Measurements from ENCODE around the gene DYNC1I1. TPM values are rescaled to one million over a fixed set of nuclear protein-coding genes. Genes with fewer than 3 reads are reported as not detected.

Gene DYNC1I1
- total RNA-seq, 4 donors from 2014 or later: 1.9 to 17.9 (median 8.7) TPM

DNA sequence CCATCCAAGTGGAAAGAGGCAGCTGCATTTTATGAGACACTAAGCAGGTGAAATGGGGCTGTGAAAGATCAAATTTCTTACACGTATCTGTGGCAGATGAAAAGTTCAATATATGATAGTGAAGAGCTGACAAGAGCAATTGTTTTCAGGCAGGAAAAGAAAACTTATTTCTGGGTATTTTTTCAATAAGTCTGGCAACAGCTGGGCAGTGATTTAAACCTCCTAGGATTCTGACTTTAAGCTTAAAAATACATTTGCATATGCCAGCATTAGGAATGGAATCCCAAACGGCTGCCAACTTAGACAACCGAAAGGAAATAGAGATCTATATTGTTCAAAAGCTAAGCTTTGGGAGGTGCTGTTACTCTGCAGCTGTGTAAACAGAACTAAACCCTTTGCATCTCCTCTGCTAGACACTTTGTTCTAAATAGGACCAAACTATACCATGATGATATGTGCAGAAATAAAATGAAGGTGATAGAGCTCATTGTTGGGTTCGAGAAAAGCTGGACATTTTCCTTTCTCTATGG lies 26.1 kb downstream of the DYNC1I1 start:
- no peak for DNase-seq
- no peak overlapping the region for H3K27ac ChIP-seq
- no peaks in the 10 kb centered on the region for H3K9me3 ChIP-seq
- H3K4me3 ChIP-seq: no peak overlapping the region
- no peaks in the 10 kb centered on the region for H3K4me1 ChIP-seq
- intact Hi-C loops (cut with DNase I; ENCODE audit: low total_unique reads): no loop called here
- TF ChIP-seq, protein P1, sequence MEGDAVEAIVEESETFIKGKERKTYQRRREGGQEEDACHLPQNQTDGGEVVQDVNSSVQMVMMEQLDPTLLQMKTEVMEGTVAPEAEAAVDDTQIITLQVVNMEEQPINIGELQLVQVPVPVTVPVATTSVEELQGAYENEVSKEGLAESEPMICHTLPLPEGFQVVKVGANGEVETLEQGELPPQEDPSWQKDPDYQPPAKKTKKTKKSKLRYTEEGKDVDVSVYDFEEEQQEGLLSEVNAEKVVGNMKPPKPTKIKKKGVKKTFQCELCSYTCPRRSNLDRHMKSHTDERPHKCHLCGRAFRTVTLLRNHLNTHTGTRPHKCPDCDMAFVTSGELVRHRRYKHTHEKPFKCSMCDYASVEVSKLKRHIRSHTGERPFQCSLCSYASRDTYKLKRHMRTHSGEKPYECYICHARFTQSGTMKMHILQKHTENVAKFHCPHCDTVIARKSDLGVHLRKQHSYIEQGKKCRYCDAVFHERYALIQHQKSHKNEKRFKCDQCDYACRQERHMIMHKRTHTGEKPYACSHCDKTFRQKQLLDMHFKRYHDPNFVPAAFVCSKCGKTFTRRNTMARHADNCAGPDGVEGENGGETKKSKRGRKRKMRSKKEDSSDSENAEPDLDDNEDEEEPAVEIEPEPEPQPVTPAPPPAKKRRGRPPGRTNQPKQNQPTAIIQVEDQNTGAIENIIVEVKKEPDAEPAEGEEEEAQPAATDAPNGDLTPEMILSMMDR (IDR thresholded peaks at IDR 0.05): no peak
- no peak for TF ChIP-seq POLR2A (IDR thresholded peaks at IDR 0.05)
- H3K27me3 ChIP-seq: no peaks in the 10 kb centered on the region
- no peaks in the 10 kb centered on the region for H3K36me3 ChIP-seq

DNA sequence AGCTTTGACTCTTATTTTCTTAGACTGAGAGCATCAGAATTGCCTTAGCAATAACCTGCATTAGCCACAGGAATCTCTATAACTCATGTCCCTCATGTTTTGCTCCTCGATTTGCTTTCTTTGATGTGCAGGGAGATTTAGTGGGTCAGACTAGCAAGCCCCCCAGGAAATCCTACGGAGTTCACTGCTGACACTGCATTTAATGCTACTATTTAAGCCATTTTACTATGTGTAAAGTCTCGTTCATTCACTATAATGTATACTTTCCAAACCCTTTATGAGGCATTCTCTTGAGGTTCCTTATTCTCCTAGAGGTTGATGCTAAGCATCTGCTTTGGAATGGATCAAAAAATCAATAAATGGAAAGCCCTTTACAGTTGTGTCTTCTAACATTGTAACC lies 28.4 kb downstream of the DYNC1I1 start:
- Histone ChIP-seq H3K4me1 (no peaks in the 10 kb centered on the region), H3K36me3 (no peaks in the 10 kb centered on the region), H3K27ac (no peak overlapping the region), H3K4me3 (no peak overlapping the region), H3K9me3 (no peaks in the 10 kb centered on the region), H3K27me3 (no peaks in the 10 kb centered on the region)
- DNase-seq: no peak
- TF ChIP-seq POLR2A (IDR thresholded peaks at IDR 0.05): no peak
- TF ChIP-seq, protein P1 (IDR thresholded peaks at IDR 0.05): no peak
- intact Hi-C loops (cut with DNase I; ENCODE audit: low total_unique reads): no loop called here

DNA sequence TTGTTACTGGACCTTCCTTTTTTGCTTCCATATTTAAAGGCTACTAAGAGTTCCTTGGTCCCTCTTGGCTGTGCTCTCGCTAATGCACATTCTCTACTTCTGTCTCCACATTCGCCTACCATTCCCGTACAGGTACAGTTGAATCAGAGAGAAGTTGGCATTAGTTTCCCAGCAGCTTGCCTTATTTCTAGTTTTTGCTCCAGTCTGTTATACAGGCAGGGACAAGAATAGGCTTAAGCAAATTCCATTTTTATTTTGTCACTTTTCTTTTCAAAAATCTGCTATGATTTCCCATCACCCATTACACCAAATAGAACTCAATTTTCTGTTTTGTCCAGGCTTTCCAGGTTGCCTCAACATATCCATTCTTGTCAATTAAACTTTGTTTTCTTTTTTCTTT lies 29.9 kb downstream of the DYNC1I1 start:
- H3K4me3 ChIP-seq: no peak overlapping the region
- no peaks in the 10 kb centered on the region for H3K4me1 ChIP-seq
- H3K36me3 ChIP-seq: no peaks in the 10 kb centered on the region
- H3K27ac ChIP-seq: no peak overlapping the region
- intact Hi-C loops (cut with DNase I; ENCODE audit: low total_unique reads): no loop called here
- H3K9me3 ChIP-seq: no peaks in the 10 kb centered on the region
- DNase-seq: no peak
- no peaks in the 10 kb centered on the region for H3K27me3 ChIP-seq
- TF ChIP-seq, protein P1 (IDR thresholded peaks at IDR 0.05): no peak
- TF ChIP-seq POLR2A (IDR thresholded peaks at IDR 0.05): no peak

DNA sequence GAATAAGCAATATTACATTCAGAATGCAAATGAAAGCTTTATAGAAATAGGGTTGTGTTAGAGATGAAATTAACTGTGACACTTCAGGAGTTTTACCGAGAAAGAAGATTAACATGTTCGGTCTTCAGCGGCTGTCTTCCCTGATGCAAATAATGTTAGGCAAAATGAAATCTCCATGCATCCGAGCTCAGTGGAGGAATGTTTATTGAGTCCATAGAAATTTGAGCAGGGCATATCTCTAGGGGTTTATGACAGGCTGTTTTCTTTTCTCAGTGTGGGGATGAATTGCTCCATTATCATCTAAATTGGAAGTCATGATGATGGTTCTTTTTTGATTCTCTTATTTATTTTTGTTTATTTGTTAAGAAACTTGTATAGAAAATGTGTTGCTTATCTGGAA lies 31.7 kb downstream of the DYNC1I1 start:
- no peaks in the 10 kb centered on the region for H3K4me1 ChIP-seq
- intact Hi-C loops (cut with DNase I; ENCODE audit: low total_unique reads): no loop called here
- no peaks in the 10 kb centered on the region for H3K9me3 ChIP-seq
- H3K27ac ChIP-seq: no peak overlapping the region
- H3K36me3 ChIP-seq: no peaks in the 10 kb centered on the region
- TF ChIP-seq, protein P1 (IDR thresholded peaks at IDR 0.05): no peak
- TF ChIP-seq POLR2A (IDR thresholded peaks at IDR 0.05): no peak
- no peak overlapping the region for H3K4me3 ChIP-seq
- DNase-seq: no peak
- H3K27me3 ChIP-seq: no peaks in the 10 kb centered on the region

DNA sequence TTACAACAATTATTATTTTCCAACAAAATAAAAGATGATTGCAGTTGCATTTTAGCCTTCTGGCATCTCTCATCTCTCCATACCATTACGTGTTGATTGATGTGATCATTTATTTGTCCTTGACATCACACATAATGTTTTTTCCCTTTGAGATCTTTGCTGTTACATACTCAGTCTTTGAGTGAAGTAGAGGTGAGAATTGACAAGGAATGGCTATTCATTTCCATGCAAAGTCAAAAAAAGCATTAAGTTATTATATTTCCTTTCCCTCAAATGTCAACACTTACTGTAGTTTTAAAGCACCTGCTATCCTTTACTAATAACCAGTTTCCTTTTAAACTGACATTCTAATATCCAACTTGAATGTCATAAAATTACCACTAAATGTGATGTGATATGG lies 33.6 kb downstream of the DYNC1I1 start:
- no peaks in the 10 kb centered on the region for H3K36me3 ChIP-seq
- no peak for TF ChIP-seq POLR2A (IDR thresholded peaks at IDR 0.05)
- TF ChIP-seq, protein P1 (IDR thresholded peaks at IDR 0.05): no peak

More for the DNA sequence above, 33.6 kb downstream of the DYNC1I1 start:
- Histone ChIP-seq H3K4me1 (no peaks in the 10 kb centered on the region), H3K27ac (no peak overlapping the region), H3K9me3 (no peaks in the 10 kb centered on the region), H3K4me3 (no peak overlapping the region), H3K27me3 (no peaks in the 10 kb centered on the region)
- DNase-seq: no peak
- intact Hi-C loops (cut with DNase I; ENCODE audit: low total_unique reads): no loop called here
